Lower leg skin (tissue), 3 donors: ENCODE results near the gene NTRK2.

ENCODE experiments used
- CTCF ChIP-seq, 3 donors: fragments of 450-650 bp; IDR thresholded peaks; one replicate each; pipeline ENCODE4 v1.5.1; 2016; ENCODE audit warnings: antibody characterized with exemption in 3 of 3, mild to moderate bottlenecking in 3 of 3, moderate library complexity in 2 of 3
- POLR2A ChIP-seq, 2 donors: fragments of 450-650 bp; IDR thresholded peaks; one replicate each; pipeline ENCODE4 v1.6.1; 2016 to 2017; ENCODE audit warnings: antibody characterized with exemption in 2 of 2, mild to moderate bottlenecking in 1 of 2, moderate library complexity in 1 of 2

GRCh38 chr9:84926793-84927192 is 257.3 kb downstream of the NTRK2 start:
- TF ChIP-seq CTCF (IDR thresholded peaks at IDR 0.05) (no peak), POLR2A (IDR thresholded peaks at IDR 0.05) (no peak)
